ENCODE results near the gene HSD17B3. TPM values are rescaled to one million over a fixed set of nuclear protein-coding genes. Genes with fewer than 3 reads are reported as not detected.

HSD17B3 gene
- polyA plus RNA-seq, 1 of the 3 experiments (the other 2 are of a cell fraction): 0.51 TPM

GRCh38 chr9:96195541-96195940 is 106.4 kb downstream of the HSD17B3 start:
- H3K4me2 ChIP-seq: no peak overlapping the region
- peaks cover 5% of the 10 kb centered on the region for H3K27me3 ChIP-seq (ENCODE audit: insufficient read depth)
- no peak overlapping the region for H3K4me3 ChIP-seq (ENCODE audit: low read depth in 2 of 2, low read length in 1 of 2)
- no peaks in the 10 kb centered on the region for H4K20me1 ChIP-seq (ENCODE audit: insufficient read depth)
- H3K27ac ChIP-seq (ENCODE audit: low read depth in 2 of 2, low read length in 1 of 2): no peak overlapping the region
- no peaks in the 10 kb centered on the region for H3K9me3 ChIP-seq
- H2AFZ ChIP-seq (ENCODE audit: low read depth): no peak overlapping the region
- no peaks in the 10 kb centered on the region for H3K9me2 ChIP-seq
- POLR2A ChIA-PET: no interaction called here
- DNase-seq: no peak
- no peaks in the 10 kb centered on the region for H3F3A ChIP-seq (replicated peaks; ENCODE audit: insufficient read depth)
- no peaks in the 10 kb centered on the region for H3K4me1 ChIP-seq (ENCODE audit: control insufficient read depth in 1 of 2, insufficient read depth in 2 of 2, low read depth in 1 of 2, low read length in 1 of 2)
- H3K79me2 ChIP-seq (ENCODE audit: insufficient read depth): no peaks in the 10 kb centered on the region
- no peak for TF ChIP-seq MXI1 (IDR thresholded peaks at IDR 0.05; ENCODE audit: low read depth, low read length)
- TF ChIP-seq GABPA (IDR thresholded peaks at IDR 0.05; ENCODE audit: low read depth): no peak
- TF ChIP-seq SIN3A (IDR thresholded peaks at IDR 0.05; ENCODE audit: borderline replicate concordance, low read depth, low read length): no peak
- no peak for TF ChIP-seq SMC3 (IDR thresholded peaks at IDR 0.05; ENCODE audit: low read depth, low read length)
- no peak for TF ChIP-seq NRF1 (IDR thresholded peaks at IDR 0.05; ENCODE audit: low read depth, low read length)
- no peak for TF ChIP-seq RAD21 (IDR thresholded peaks at IDR 0.05; ENCODE audit: low read length)
- no peak for TF ChIP-seq IRF3 (IDR thresholded peaks at IDR 0.05; ENCODE audit: low read depth, low read length)
- no peak for TF ChIP-seq MAX (IDR thresholded peaks at IDR 0.05; ENCODE audit: low read depth)
- TF ChIP-seq YY1 (IDR thresholded peaks at IDR 0.05; ENCODE audit: low read depth): no peak
- TF ChIP-seq MEF2A (IDR thresholded peaks at IDR 0.05; ENCODE audit: borderline replicate concordance, low read depth): no peak
- no peak for TF ChIP-seq POLR2AphosphoS5 (IDR thresholded peaks at IDR 0.05; ENCODE audit: low read depth, low read length)
- TF ChIP-seq USF1 (IDR thresholded peaks at IDR 0.05; ENCODE audit: borderline replicate concordance, low read depth): no peak
- no peak for TF ChIP-seq RFX5 (IDR thresholded peaks at IDR 0.05; ENCODE audit: low read length)
- CTCF ChIA-PET: interaction anchor here (1.0 kb wide), 1 partner anchor 22 kb away, joined by 3 read pairs; no protein-coding TSS in a partner anchor
- no peaks in the 10 kb centered on the region for H3K36me3 ChIP-seq (replicated peaks in 1 of 2; ENCODE audit: control insufficient read depth in 1 of 2, insufficient read depth in 2 of 2, low read length in 1 of 2)
- H3K9ac ChIP-seq: no peak overlapping the region
- 61% methylated on average over 3 of the region's 3 CpGs for WGBS (ENCODE audit: low lambda C conversion rate)

GRCh38 chr9:96193236-96193755 is 108.7 kb downstream of the HSD17B3 start:
- POLR2A ChIA-PET: no interaction called here
- 14% methylated on average over 5 of the region's 5 CpGs for WGBS (ENCODE audit: low lambda C conversion rate)

More at GRCh38 chr9:96193236-96193755, 108.7 kb downstream of the HSD17B3 start:
- Histone ChIP-seq H3K79me2 (ENCODE audit: insufficient read depth) (no peaks in the 10 kb centered on the region), H3K4me1 (ENCODE audit: control insufficient read depth in 1 of 2, insufficient read depth in 2 of 2, low read depth in 1 of 2, low read length in 1 of 2) (no peaks in the 10 kb centered on the region), H3K9me2 (no peaks in the 10 kb centered on the region), H3K27ac (ENCODE audit: low read depth in 2 of 2, low read length in 1 of 2) (no peak overlapping the region), H4K20me1 (ENCODE audit: insufficient read depth) (no peaks in the 10 kb centered on the region), H3K4me2 (no peak overlapping the region), H3K36me3 (replicated peaks in 1 of 2; ENCODE audit: control insufficient read depth in 1 of 2, insufficient read depth in 2 of 2, low read length in 1 of 2) (no peaks in the 10 kb centered on the region), H3F3A (replicated peaks; ENCODE audit: insufficient read depth) (no peaks in the 10 kb centered on the region), H3K9ac (no peak overlapping the region), H2AFZ (ENCODE audit: low read depth) (no peak overlapping the region), H3K9me3 (no peaks in the 10 kb centered on the region), H3K4me3 (ENCODE audit: low read depth in 2 of 2, low read length in 1 of 2) (no peak overlapping the region), H3K27me3 (ENCODE audit: insufficient read depth) (no peaks in the 10 kb centered on the region)
- no peak for TF ChIP-seq PBX3 (IDR thresholded peaks at IDR 0.05)
- no peak for TF ChIP-seq IRF3 (IDR thresholded peaks at IDR 0.05; ENCODE audit: low read depth, low read length)
- no peak for TF ChIP-seq FOXJ3 (CRISPR knock-in tag; IDR thresholded peaks at IDR 0.05)
- TF ChIP-seq TEAD4 (IDR thresholded peaks at IDR 0.05; ENCODE audit: borderline replicate concordance, insufficient read depth): no peak
- no peak for TF ChIP-seq JUND (IDR thresholded peaks at IDR 0.05)
- TF ChIP-seq SIN3A (IDR thresholded peaks at IDR 0.05; ENCODE audit: borderline replicate concordance, low read depth, low read length): no peak
- no peak for TF ChIP-seq RCOR1 (IDR thresholded peaks at IDR 0.05; ENCODE audit: low read length)
- TF ChIP-seq POLR2AphosphoS5 (IDR thresholded peaks at IDR 0.05; ENCODE audit: low read depth, low read length): no peak
- no peak for TF ChIP-seq FOXM1 (IDR thresholded peaks at IDR 0.05; ENCODE audit: low read depth)
- TF ChIP-seq FOSL2 (IDR thresholded peaks at IDR 0.05; ENCODE audit: borderline replicate concordance, low read depth): no peak
- DNase-seq: no peak
- CTCF ChIA-PET: no interaction called here

All from SK-N-SH (cell line).